Subcutaneous adipose tissue (tissue), 4 donors: ENCODE measurements around the gene PCTP. TPM values are rescaled to one million over a fixed set of nuclear protein-coding genes. Genes with fewer than 3 reads are reported as not detected.

ENCODE experiments used
- total RNA-seq, 4 donors: library from RNA; depleted of rRNA; stranded (reverse); fragments of >200 nt; gene quantifications; one replicate each; pipeline ENCODE4 v1.1.0, GENCODE V29; 2016
- TF ChIP-seq, protein P1 (sequence below): fragments of 450-650 bp; IDR thresholded peaks from one replicate; pipeline ENCODE4 v1.5.1; 2016; ENCODE audit warnings: low read depth, mild to moderate bottlenecking, control low read depth, antibody characterized with exemption, moderate library complexity

PCTP gene
- total RNA-seq, 4 donors from 2014 or later = 24.9 to 32.3 (median 26.5) TPM

DNA sequence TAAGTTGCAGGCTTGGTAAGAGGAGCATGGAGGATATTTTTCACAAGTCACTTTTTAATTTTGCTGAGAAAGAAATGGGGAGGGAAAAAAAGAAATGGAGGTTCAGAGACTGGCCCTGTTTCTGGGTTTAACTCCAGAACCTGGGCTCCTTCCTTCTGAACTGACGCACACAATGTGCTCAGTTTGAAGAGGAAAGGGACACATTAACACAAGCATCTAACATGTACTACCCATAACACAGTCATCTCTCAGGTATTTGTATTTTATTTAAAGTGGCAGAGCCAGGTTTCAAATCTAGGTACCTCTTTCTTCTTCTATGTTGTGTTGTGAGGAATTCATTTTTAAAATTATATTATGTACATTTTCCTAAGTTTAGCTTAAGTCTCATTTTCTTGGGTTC lies 22.9 kb upstream of the PCTP start:
- TF ChIP-seq, protein P1, sequence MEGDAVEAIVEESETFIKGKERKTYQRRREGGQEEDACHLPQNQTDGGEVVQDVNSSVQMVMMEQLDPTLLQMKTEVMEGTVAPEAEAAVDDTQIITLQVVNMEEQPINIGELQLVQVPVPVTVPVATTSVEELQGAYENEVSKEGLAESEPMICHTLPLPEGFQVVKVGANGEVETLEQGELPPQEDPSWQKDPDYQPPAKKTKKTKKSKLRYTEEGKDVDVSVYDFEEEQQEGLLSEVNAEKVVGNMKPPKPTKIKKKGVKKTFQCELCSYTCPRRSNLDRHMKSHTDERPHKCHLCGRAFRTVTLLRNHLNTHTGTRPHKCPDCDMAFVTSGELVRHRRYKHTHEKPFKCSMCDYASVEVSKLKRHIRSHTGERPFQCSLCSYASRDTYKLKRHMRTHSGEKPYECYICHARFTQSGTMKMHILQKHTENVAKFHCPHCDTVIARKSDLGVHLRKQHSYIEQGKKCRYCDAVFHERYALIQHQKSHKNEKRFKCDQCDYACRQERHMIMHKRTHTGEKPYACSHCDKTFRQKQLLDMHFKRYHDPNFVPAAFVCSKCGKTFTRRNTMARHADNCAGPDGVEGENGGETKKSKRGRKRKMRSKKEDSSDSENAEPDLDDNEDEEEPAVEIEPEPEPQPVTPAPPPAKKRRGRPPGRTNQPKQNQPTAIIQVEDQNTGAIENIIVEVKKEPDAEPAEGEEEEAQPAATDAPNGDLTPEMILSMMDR = no peak

DNA sequence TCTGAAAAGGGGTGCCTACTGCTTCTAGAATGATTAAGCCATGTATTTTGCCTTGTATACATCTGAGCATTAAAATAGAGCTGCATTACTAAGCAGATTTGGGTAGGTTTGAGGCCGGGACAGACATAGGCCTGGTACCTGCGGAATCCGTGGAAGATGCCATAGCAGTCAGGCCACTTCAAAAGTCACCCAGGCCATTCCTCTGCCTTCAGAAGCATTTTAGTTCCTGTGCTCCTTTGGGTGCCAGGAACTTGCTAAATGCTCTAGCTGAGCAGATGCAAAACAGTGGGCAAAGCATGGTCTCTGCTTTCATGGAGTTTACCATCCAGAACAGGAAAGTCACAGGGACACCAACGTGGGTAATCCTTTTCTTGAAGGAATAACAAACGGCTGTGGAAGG lies 22.5 kb upstream of the PCTP start:
- TF ChIP-seq, protein P1 = no peak

DNA sequence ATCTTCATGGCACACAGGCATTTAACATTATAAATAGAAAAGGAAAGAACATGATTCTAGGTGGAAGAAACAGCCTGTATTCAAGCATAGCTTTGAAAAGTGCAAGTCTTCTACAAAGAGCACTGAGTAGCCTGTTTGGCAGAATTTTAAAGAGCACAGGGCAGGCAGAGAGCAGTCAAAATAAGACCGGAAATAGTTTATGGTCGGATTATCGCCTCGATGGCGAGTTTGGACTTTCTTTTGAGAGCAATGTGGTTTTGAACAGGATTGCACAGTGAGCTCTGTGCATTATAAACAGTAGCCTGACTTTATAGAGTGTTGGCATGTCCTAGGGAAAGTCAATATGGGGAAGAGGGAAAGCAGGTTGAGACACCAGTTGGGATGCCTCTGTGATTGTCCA lies 22.0 kb upstream of the PCTP start:
- TF ChIP-seq, protein P1 = no peak

DNA sequence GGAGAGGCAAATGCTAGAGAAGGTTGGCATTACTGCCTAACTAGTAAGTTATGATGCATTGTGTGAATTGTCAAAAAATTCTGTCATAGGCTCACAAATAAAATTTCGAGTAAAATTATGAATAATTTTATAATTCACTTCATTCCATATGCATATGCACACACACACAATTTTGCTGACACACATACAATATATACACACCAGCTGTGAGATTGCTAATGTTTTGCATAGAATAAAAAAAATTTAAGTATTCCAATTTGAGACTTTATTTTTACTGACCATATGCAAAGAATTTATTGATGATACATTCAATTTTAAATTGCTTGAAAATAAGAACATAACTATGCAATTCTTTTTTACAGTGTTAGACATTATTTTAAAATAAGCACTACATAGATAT lies 21.4 kb upstream of the PCTP start:
- TF ChIP-seq, protein P1 = no peak

DNA sequence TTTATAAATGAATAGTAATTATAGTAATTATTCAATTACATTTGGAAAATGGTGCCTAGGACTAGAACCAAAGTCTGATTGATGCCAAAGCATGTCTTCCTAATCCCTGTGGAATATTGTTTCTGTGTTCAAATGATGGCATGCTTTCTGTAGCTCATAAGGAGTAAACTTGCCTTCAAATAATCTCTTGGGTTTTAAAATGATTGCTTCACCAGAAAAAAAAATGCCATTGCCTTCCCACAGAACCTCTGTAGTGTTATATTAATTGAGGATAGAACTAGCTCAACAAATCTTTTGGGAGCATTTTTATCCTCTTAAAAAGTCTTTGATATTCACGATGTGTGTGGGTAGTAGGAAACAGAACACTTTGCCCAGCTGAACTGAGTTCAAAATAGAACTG lies 20.5 kb upstream of the PCTP start:
- TF ChIP-seq, protein P1 = no peak

DNA sequence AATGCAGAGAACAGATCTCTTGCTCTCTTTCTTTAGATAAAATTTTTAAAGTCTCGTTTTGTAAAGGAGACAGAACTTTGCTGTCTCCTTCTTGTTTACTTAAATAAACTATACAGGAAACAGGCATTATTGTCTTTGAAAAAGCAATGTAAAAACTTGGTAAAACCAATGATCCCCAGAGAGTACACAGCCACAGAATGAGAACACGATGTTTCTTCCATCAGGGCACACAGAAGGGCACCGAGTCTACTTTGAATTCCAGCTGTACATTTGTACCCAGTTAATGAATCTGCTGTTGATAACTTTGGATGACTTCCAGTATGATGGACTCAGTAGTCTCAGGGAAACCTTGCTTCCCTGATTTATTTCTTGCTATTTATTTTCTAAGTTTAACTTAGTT lies 20.0 kb upstream of the PCTP start:
- TF ChIP-seq, protein P1 = no peak

DNA sequence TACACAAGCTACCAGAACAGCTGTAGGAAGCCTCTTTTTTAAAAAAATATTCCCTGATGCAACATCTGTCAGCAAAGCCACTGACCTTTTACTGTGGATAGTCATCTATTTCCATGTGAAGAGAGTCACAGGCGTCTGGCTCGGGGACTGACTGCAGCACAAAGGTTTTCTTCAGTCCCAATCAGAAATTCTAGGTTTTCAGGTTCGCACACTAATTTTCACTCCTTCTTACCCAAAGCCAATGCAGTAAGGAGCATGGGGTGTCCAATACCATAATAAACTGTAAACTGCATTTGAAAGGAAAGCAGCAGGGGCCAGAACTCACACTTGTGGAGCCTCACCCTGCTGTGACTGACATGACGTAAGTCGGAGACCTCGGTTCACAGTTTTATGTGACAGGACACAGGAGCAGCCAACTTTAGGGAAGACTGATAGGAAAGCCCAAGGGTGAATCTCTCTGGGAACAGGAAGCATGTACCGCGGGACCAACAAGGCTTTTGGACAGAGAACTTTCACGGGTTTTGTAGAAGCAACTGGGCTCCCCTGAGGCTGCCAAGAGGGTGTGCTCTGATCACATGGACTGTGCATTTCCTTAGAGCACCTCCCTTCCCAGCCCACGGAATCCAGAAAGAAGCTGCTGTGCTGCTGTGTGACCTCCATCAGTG lies 19.1 kb upstream of the PCTP start:
- TF ChIP-seq, protein P1 = no peak
